Measurements from ENCODE around the gene TNK2.

- TF ChIP-seq, protein P1, sequence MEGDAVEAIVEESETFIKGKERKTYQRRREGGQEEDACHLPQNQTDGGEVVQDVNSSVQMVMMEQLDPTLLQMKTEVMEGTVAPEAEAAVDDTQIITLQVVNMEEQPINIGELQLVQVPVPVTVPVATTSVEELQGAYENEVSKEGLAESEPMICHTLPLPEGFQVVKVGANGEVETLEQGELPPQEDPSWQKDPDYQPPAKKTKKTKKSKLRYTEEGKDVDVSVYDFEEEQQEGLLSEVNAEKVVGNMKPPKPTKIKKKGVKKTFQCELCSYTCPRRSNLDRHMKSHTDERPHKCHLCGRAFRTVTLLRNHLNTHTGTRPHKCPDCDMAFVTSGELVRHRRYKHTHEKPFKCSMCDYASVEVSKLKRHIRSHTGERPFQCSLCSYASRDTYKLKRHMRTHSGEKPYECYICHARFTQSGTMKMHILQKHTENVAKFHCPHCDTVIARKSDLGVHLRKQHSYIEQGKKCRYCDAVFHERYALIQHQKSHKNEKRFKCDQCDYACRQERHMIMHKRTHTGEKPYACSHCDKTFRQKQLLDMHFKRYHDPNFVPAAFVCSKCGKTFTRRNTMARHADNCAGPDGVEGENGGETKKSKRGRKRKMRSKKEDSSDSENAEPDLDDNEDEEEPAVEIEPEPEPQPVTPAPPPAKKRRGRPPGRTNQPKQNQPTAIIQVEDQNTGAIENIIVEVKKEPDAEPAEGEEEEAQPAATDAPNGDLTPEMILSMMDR (tag by site-specific recombination; IDR thresholded peaks at IDR 0.05) = no peak
- no peak for TF ChIP-seq YY1 (tag by site-specific recombination; IDR thresholded peaks at IDR 0.05)
- no peak for TF ChIP-seq TCF7L2 (IDR thresholded peaks at IDR 0.05; ENCODE audit: borderline replicate concordance, low read depth, low read length)
Measured at GRCh38 chr3:195884691-195885035, 23.7 kb downstream of the TNK2 start.

Data from HEK293 (cell line).